Right lobe of liver (tissue), 6 donors: ENCODE measurements around the gene TRPC1. TPM values are rescaled to one million over a fixed set of nuclear protein-coding genes. Genes with fewer than 3 reads are reported as not detected.

ENCODE experiments used
- ATAC-seq, 4 donors: fragments of 200-7000 bp; cut with Tn5 transposase; one replicate each; pipeline ENCODE4 v1.9.1; 2020; ENCODE audit warnings: mild to moderate bottlenecking in 4 of 4, moderate library complexity in 4 of 4
- DNase-seq, 3 donors: peaks; one replicate each; pipeline ENCODE4 v3.0.0-alpha.2; 2020
- H3K27ac ChIP-seq, 3 donors: fragments of 200-600 bp; one replicate each; pipeline ENCODE4 v1.8.0; 2022
- H3K27me3 ChIP-seq, 2 donors: fragments of 200-600 bp; one replicate each; pipeline ENCODE4 v1.8.0; 2022
- H3K36me3 ChIP-seq, 4 donors: fragments of 200-600 bp; sonication (generic) in 1 of 4; one replicate each; pipeline versions ENCODE4 v1.5.1 to v1.8.0; 2017 to 2022; ENCODE audit warnings: control low read depth in 1 of 4
- H3K4me1 ChIP-seq, 4 donors: fragments of 200-600 bp; sonication (generic) in 1 of 4; one replicate each; pipeline versions ENCODE4 v1.5.1 to v1.8.0; 2017 to 2022; ENCODE audit warnings: control low read depth in 1 of 4
- H3K4me3 ChIP-seq, 3 donors: fragments of 200-600 bp; one replicate each; pipeline ENCODE4 v1.8.0; 2022
- H3K9me3 ChIP-seq, 4 donors: fragments of 200-600 bp; sonication (generic) in 1 of 4; one replicate each; pipeline versions ENCODE4 v1.5.1 to v1.8.0; 2017 to 2022; ENCODE audit warnings: control low read depth in 1 of 4
- CTCF ChIP-seq, 4 donors: fragments of 200-600 bp in 3 of 4; fragments of 450-650 bp in 1 of 4; IDR thresholded peaks; one replicate each; pipeline versions ENCODE4 v1.5.1 to v1.8.0; 2016 to 2022; ENCODE audit warnings: antibody characterized with exemption in 4 of 4, mild to moderate bottlenecking in 2 of 4
- POLR2A ChIP-seq: fragments of 450-650 bp; IDR thresholded peaks from one replicate; pipeline ENCODE4 v1.6.1; 2017; ENCODE audit warnings: antibody characterized with exemption, mild to moderate bottlenecking
- WGBS: methylation state at CpG from one replicate; pipeline ENCODE4 v1.1.6; 2018; ENCODE audit warnings: low coverage, low lambda C conversion rate; ENCODE audit not compliant: insufficient coverage; ENCODE audit errors: missing lambda C conversion rate; 5-methylcytosine and 5-hydroxymethylcytosine counted together
- intact Hi-C, 2 donors: fragments of 100-400 bp; cut with DNase I; formaldehyde crosslinking; loops; one replicate each; pipeline versions ENCODE4 v1.11.2 to v1.14.1; 2022
- total RNA-seq, 6 experiments: library from RNA; depleted of rRNA in 2 of 6; stranded (reverse); fragments of >200 nt in 2 of 6; fragmentation: NEBNext Ultra II Directional in 3 of 6; extraction: Animal tissue kit (Norgen Biotek cat#: 25700) in 3 of 6; gene quantifications; one replicate each; pipeline versions ENCODE4 v1.1.0 to v1.2.4, GENCODE V29; 2016 to 2023
- donor health status: DM: no; HTN: yes; CAD: no.
- donor health status: DM: no; HTN: no; CAD: no.
- donor health status: DM: no; HTN: no; CAD: no.
- donor health status: DM: no; HTN: yes; CAD: no.
- donor health status: DM: no; HTN: yes; CAD: no.

Gene TRPC1
- total RNA-seq, 6 experiments from 2014 or later, result 0.19 to 2.5 (median 0.51) TPM

- no peaks in the 10 kb centered on the region for H3K9me3 ChIP-seq
- H3K27ac ChIP-seq, result no peak overlapping the region
- ATAC-seq, result no peak
- no peak for TF ChIP-seq POLR2A
- no peak for TF ChIP-seq CTCF (IDR thresholded peaks at IDR 0.05)
- 60% methylated on average over 1 of the region's 1 CpG for WGBS
- H3K4me3 ChIP-seq, result no peak overlapping the region
- intact Hi-C loops, result no loop called here
- no peaks in the 10 kb centered on the region for H3K36me3 ChIP-seq
- no peak for DNase-seq
- H3K4me1 ChIP-seq, result peaks cover 0 to 3% (median 0%) of the 10 kb centered on the region in 4 donors
- no peaks in the 10 kb centered on the region for H3K27me3 ChIP-seq
Measured at GRCh38 chr3:142795332-142795731, 71.5 kb downstream of the TRPC1 start.

- Histone ChIP-seq H3K4me1 (no peaks in the 10 kb centered on the region), H3K4me3 (no peak overlapping the region), H3K36me3 (no peaks in the 10 kb centered on the region), H3K9me3 (no peaks in the 10 kb centered on the region), H3K27me3 (no peaks in the 10 kb centered on the region), H3K27ac (no peak overlapping the region)
- ATAC-seq (no peak), DNase-seq (no peak)
- WGBS, result 49% methylated on average over 2 of the region's 2 CpGs
- no peak for TF ChIP-seq CTCF (IDR thresholded peaks at IDR 0.05)
- TF ChIP-seq POLR2A, result no peak
- intact Hi-C loops, result no loop called here
Measured at GRCh38 chr3:142796823-142797222, 73.0 kb downstream of the TRPC1 start.

- no peaks in the 10 kb centered on the region for H3K27me3 ChIP-seq
- H3K4me1 ChIP-seq, result no peaks in the 10 kb centered on the region
- no peak for DNase-seq
- no peaks in the 10 kb centered on the region for H3K36me3 ChIP-seq
- TF ChIP-seq POLR2A, result no peak
- H3K27ac ChIP-seq, result no peak overlapping the region
- no peak overlapping the region for H3K4me3 ChIP-seq
- intact Hi-C loops, result no loop called here
- no peak for ATAC-seq
- 64% methylated on average over 2 of the region's 2 CpGs for WGBS
- no peaks in the 10 kb centered on the region for H3K9me3 ChIP-seq
Measured at GRCh38 chr3:142801746-142802145, 77.9 kb downstream of the TRPC1 start.

- Histone ChIP-seq H3K4me1 (no peaks in the 10 kb centered on the region), H3K4me3 (no peak overlapping the region), H3K27me3 (no peaks in the 10 kb centered on the region), H3K9me3 (no peaks in the 10 kb centered on the region), H3K27ac (no peak overlapping the region), H3K36me3 (no peaks in the 10 kb centered on the region)
- TF ChIP-seq CTCF (IDR thresholded peaks at IDR 0.05), result no peak
- TF ChIP-seq POLR2A, result no peak
- intact Hi-C loops, result no loop called here
- WGBS, result 63% methylated on average over 1 of the region's 1 CpG
- DNase-seq (no peak), ATAC-seq (no peak)
Measured at GRCh38 chr3:142802891-142803290, 79.1 kb downstream of the TRPC1 start.

GRCh38 chr3:142808103-142808917 lies 84.5 kb downstream of the TRPC1 start:
- no peak overlapping the region for H3K27ac ChIP-seq
- H3K4me1 ChIP-seq, result no peaks in the 10 kb centered on the region
- H3K9me3 ChIP-seq, result no peaks in the 10 kb centered on the region
- H3K4me3 ChIP-seq, result no peak overlapping the region
- TF ChIP-seq CTCF (IDR thresholded peaks at IDR 0.05) (no peak), POLR2A (no peak)
- no peaks in the 10 kb centered on the region for H3K27me3 ChIP-seq
- WGBS, result 77% methylated on average over 9 of the region's 9 CpGs
- intact Hi-C loops, result no loop called here
- DNase-seq, result no peak
- no peaks in the 10 kb centered on the region for H3K36me3 ChIP-seq
- ATAC-seq, result no peak
